ENCODE results near the gene LGI4.

LGI4 gene

GRCh38 chr19:35116072-35116801, 18.6 kb downstream of the LGI4 start:
- no peaks in the 10 kb centered on the region for H3K9me3 ChIP-seq (ENCODE audit: control insufficient read depth, insufficient read depth, low read length)
- no peak overlapping the region for H3K9ac ChIP-seq (ENCODE audit: low read depth, low read length)

GRCh38 chr19:35115177-35115951, 19.5 kb downstream of the LGI4 start, which contains the start of gene FXYD3:
Gene FXYD3 (plus strand): TSS chr19:35115823. CDS start chr19:35119377, 3,554 bp downstream.
- no peaks in the 10 kb centered on the region for H3K9me3 ChIP-seq (ENCODE audit: control insufficient read depth, insufficient read depth, low read length)
- H3K9ac ChIP-seq (ENCODE audit: low read depth, low read length) = no peak within 1 kb of the TSS
- H3K4me3 ChIP-seq (ENCODE audit: low read depth, low read length) = peak within 1 kb of the TSS; percentile 52

More at GRCh38 chr19:35116072-35116801, 18.6 kb downstream of the LGI4 start:
- H3K27me3 ChIP-seq (ENCODE audit: control insufficient read depth, insufficient read depth, low read length) = peaks cover 2% of the 10 kb centered on the region
- H3K4me1 ChIP-seq (ENCODE audit: control insufficient read depth, insufficient read depth, low read length) = peaks cover 12% of the 10 kb centered on the region
- no peaks in the 10 kb centered on the region for H3K36me3 ChIP-seq (ENCODE audit: control insufficient read depth, insufficient read depth, low read length)
- no peak overlapping the region for H3K4me3 ChIP-seq (ENCODE audit: low read depth, low read length)

GRCh38 chr19:35114353-35115176, 20.3 kb downstream of the LGI4 start:
- peaks cover 2% of the 10 kb centered on the region for H3K27me3 ChIP-seq (ENCODE audit: control insufficient read depth, insufficient read depth, low read length)
- peaks cover 13% of the 10 kb centered on the region for H3K4me1 ChIP-seq (ENCODE audit: control insufficient read depth, insufficient read depth, low read length)
- no peaks in the 10 kb centered on the region for H3K36me3 ChIP-seq (ENCODE audit: control insufficient read depth, insufficient read depth, low read length)
- H3K4me3 ChIP-seq (ENCODE audit: low read depth, low read length) = peak overlapping the region; percentile 52
- H3K9me3 ChIP-seq (ENCODE audit: control insufficient read depth, insufficient read depth, low read length) = no peaks in the 10 kb centered on the region
- H3K9ac ChIP-seq (ENCODE audit: low read depth, low read length) = no peak overlapping the region

More at GRCh38 chr19:35115177-35115951, 19.5 kb downstream of the LGI4 start, which contains the start of gene FXYD3:
- H3K4me1 ChIP-seq (ENCODE audit: control insufficient read depth, insufficient read depth, low read length) = peaks cover 14% of the 10 kb centered on the region
- no peaks in the 10 kb centered on the region for H3K36me3 ChIP-seq (ENCODE audit: control insufficient read depth, insufficient read depth, low read length)
- H3K27me3 ChIP-seq (ENCODE audit: control insufficient read depth, insufficient read depth, low read length) = peaks cover 2% of the 10 kb centered on the region

GRCh38 chr19:35112995-35113688, 21.7 kb downstream of the LGI4 start:
- Histone ChIP-seq H3K4me1 (ENCODE audit: control insufficient read depth, insufficient read depth, low read length) (peaks cover 13% of the 10 kb centered on the region), H3K9ac (ENCODE audit: low read depth, low read length) (no peak overlapping the region), H3K36me3 (ENCODE audit: control insufficient read depth, insufficient read depth, low read length) (no peaks in the 10 kb centered on the region), H3K4me3 (ENCODE audit: low read depth, low read length) (no peak overlapping the region), H3K27me3 (ENCODE audit: control insufficient read depth, insufficient read depth, low read length) (peaks cover 2% of the 10 kb centered on the region), H3K9me3 (ENCODE audit: control insufficient read depth, insufficient read depth, low read length) (no peaks in the 10 kb centered on the region)

GRCh38 chr19:35110974-35111373, 23.9 kb downstream of the LGI4 start:
- Histone ChIP-seq H3K9ac (ENCODE audit: low read depth, low read length) (no peak overlapping the region), H3K36me3 (ENCODE audit: control insufficient read depth, insufficient read depth, low read length) (no peaks in the 10 kb centered on the region), H3K27me3 (ENCODE audit: control insufficient read depth, insufficient read depth, low read length) (peaks cover 2% of the 10 kb centered on the region), H3K4me1 (ENCODE audit: control insufficient read depth, insufficient read depth, low read length) (peaks cover 9% of the 10 kb centered on the region), H3K9me3 (ENCODE audit: control insufficient read depth, insufficient read depth, low read length) (no peaks in the 10 kb centered on the region), H3K4me3 (ENCODE audit: low read depth, low read length) (no peak overlapping the region)

- no peak overlapping the region for H3K4me3 ChIP-seq (ENCODE audit: low read depth, low read length)
- H3K4me1 ChIP-seq (ENCODE audit: control insufficient read depth, insufficient read depth, low read length) = peaks cover 7% of the 10 kb centered on the region
- no peak overlapping the region for H3K9ac ChIP-seq (ENCODE audit: low read depth, low read length)
- H3K9me3 ChIP-seq (ENCODE audit: control insufficient read depth, insufficient read depth, low read length) = no peaks in the 10 kb centered on the region
- H3K27me3 ChIP-seq (ENCODE audit: control insufficient read depth, insufficient read depth, low read length) = no peaks in the 10 kb centered on the region
- H3K36me3 ChIP-seq (ENCODE audit: control insufficient read depth, insufficient read depth, low read length) = no peaks in the 10 kb centered on the region
Measured at GRCh38 chr19:35109395-35110112, 25.3 kb downstream of the LGI4 start.

- no peaks in the 10 kb centered on the region for H3K9me3 ChIP-seq (ENCODE audit: control insufficient read depth, insufficient read depth, low read length)
- no peak overlapping the region for H3K4me3 ChIP-seq (ENCODE audit: low read depth, low read length)
- no peak overlapping the region for H3K9ac ChIP-seq (ENCODE audit: low read depth, low read length)
- H3K4me1 ChIP-seq (ENCODE audit: control insufficient read depth, insufficient read depth, low read length) = peaks cover 2% of the 10 kb centered on the region
- no peaks in the 10 kb centered on the region for H3K36me3 ChIP-seq (ENCODE audit: control insufficient read depth, insufficient read depth, low read length)
- no peaks in the 10 kb centered on the region for H3K27me3 ChIP-seq (ENCODE audit: control insufficient read depth, insufficient read depth, low read length)
Measured at GRCh38 chr19:35108730-35109129, 26.1 kb downstream of the LGI4 start.

- Histone ChIP-seq H3K9ac (ENCODE audit: low read depth, low read length) (no peak overlapping the region), H3K4me3 (ENCODE audit: low read depth, low read length) (no peak overlapping the region), H3K27me3 (ENCODE audit: control insufficient read depth, insufficient read depth, low read length) (no peaks in the 10 kb centered on the region)
Measured at GRCh38 chr19:35107545-35107944, 27.3 kb downstream of the LGI4 start.

GRCh38 chr19:35106898-35107541, 27.8 kb downstream of the LGI4 start:
- Histone ChIP-seq H3K9me3 (ENCODE audit: control insufficient read depth, insufficient read depth, low read length) (no peaks in the 10 kb centered on the region), H3K27me3 (ENCODE audit: control insufficient read depth, insufficient read depth, low read length) (no peaks in the 10 kb centered on the region), H3K36me3 (ENCODE audit: control insufficient read depth, insufficient read depth, low read length) (no peaks in the 10 kb centered on the region), H3K9ac (ENCODE audit: low read depth, low read length) (no peak overlapping the region), H3K4me1 (ENCODE audit: control insufficient read depth, insufficient read depth, low read length) (peaks cover 2% of the 10 kb centered on the region), H3K4me3 (ENCODE audit: low read depth, low read length) (no peak overlapping the region)

More at GRCh38 chr19:35107545-35107944, 27.3 kb downstream of the LGI4 start:
- no peaks in the 10 kb centered on the region for H3K36me3 ChIP-seq (ENCODE audit: control insufficient read depth, insufficient read depth, low read length)
- peaks cover 2% of the 10 kb centered on the region for H3K4me1 ChIP-seq (ENCODE audit: control insufficient read depth, insufficient read depth, low read length)
- H3K9me3 ChIP-seq (ENCODE audit: control insufficient read depth, insufficient read depth, low read length) = no peaks in the 10 kb centered on the region

- H3K9ac ChIP-seq (ENCODE audit: low read depth, low read length) = no peak overlapping the region
- no peaks in the 10 kb centered on the region for H3K9me3 ChIP-seq (ENCODE audit: control insufficient read depth, insufficient read depth, low read length)
- no peaks in the 10 kb centered on the region for H3K36me3 ChIP-seq (ENCODE audit: control insufficient read depth, insufficient read depth, low read length)
- H3K4me1 ChIP-seq (ENCODE audit: control insufficient read depth, insufficient read depth, low read length) = peaks cover 2% of the 10 kb centered on the region
- H3K27me3 ChIP-seq (ENCODE audit: control insufficient read depth, insufficient read depth, low read length) = no peaks in the 10 kb centered on the region
- H3K4me3 ChIP-seq (ENCODE audit: low read depth, low read length) = no peak overlapping the region
Measured at GRCh38 chr19:35106291-35106583, 28.6 kb downstream of the LGI4 start.

Measured in iPS-15b (cell line).